ACHN (cell line): ENCODE measurements around the gene NDOR1.

Experiments
- DNase-seq: peaks from one replicate; pipeline ENCODE4 v3.0.0-alpha.2; 2015
- in situ Hi-C: cut with HindIII; loops from 2 replicates; pipeline ENCODE4 v1.10.0; 2017; ENCODE audit warnings: low sequenced_read_pairs, low pct_ligation_motif_present, low pct_unique_long_range_greater_than_20kb

Gene NDOR1

DNA sequence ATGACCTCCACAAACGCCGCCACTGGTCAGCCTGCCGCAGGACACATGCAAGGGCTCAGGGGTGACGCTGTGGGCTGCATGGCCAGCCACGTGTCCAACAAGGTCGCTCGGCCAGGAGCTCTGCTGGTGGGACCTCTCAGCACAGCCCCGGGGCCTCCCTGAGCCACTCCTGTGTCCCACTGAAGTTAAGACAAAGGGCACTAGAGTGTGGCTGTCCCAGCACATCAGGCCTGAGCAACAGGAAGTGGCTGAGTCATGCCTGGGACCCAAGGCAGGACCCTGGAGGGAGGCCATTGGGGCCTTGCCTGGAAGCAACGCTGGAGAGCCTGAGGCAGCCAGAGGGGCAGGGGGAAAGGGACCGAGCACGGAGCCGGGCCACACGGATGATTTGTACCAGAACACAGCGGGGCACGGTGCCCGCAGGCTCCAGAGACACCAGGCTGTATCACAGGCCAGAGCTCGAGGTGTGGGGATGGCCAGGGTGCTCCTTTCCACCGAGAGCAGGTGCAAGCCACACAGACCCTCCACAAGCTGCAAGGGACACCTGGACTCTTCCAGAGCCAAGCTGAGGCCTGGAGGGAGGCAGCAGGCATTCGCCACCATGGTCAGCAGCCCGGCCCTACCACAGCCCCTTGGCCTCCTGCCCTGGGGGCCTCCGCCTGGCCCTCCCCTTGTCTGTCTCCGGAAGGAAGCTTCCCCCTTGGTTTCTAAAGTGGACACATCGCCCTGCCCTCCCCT lies 27.1 kb upstream of the NDOR1 start:
- no peak for DNase-seq
- in situ Hi-C loops = no loop called here

DNA sequence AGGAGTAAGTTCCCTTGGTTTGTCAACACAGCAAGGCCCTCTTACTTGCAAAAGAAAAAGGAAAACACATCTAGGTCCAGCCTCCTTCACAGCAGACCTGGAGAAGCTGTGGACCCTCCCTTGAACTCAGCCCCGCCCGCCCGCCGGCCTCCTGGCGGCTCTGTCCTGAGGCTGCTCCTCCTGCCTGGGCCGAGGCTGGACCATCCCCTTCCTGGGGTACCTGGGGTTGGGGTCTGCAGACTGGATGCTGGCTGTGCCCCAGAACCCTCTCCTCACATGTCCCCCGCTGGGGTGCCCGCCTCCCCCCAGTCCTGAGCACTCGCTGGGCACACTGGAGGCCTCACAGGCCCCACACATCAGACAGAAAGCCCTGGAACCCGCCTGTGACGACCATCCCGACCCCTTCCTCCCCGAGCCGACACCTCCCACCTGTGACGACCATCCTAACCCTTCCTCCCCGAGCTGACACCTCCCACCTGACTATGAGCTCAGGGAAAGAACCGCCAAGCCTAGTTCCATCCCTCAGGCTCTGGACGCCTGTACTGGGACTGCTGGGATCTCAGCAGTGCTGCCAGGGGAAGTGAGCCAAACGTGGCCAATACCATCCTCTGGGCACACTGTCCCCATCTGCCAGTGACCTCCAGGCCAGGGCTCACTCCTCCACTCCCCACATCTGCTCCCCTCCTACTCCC lies 26.4 kb upstream of the NDOR1 start:
- no peak for DNase-seq
- in situ Hi-C loops = no loop called here

DNA sequence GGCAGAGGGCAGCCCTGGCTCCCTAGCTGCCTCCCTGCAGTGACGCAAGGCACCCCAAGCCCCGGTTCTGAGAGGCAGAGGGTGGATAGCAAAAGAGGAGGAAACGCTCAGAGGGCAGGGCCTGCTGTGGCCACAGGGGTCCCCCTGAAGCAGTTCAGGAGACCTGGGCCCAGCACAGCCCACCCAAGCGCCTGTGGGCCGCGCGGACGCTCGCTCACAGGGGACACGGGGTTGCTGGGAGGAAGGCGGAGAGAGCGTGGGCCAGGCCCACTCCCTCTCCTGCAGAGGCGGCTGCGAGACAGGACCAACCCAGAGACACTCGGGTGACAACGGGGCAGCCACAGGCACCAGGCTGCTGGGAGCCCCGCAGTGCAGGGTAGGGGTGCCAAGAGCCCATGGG lies 25.7 kb upstream of the NDOR1 start:
- in situ Hi-C loops = no loop called here
- no peak for DNase-seq

DNA sequence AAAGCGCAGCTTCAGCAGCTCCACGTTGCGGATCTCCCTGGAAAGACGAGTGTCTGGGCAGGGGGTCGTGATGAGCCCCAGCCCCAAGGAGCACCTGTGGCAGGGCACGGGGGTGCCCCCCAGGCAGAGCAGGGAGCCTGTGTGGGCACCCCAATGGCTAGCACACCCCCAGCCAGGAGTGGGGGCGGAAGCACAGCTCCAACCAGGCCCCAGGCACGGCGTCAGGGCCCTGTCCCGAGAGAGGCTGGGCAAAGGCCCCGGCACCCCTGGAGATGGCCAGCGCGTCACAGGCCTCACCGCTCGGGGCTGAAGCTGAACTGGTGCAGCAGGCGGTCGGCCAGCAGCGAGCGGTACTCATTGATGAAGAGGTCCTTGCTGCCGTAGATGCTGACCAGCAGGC lies 25.0 kb upstream of the NDOR1 start:
- in situ Hi-C loops = no loop called here
- DNase-seq = no peak

DNA sequence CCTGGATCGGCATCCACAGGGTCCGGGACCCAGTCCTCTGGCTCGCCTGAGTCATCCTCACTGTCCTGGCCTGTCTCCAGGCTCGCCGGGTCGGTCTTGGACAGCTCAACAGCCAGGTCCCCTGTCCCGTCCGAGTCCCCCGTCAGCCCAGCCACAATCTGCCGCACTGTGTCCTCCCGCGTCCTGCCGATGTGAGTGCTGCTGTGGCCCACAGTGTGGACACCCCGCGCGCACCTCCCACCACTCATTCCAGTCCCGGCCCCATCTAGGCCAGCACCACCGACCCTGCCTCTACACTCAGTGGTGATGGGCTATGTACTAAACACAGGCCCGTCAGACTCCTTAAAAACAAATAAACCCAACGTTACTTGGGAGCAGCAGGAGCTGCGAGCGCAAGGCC lies 23.8 kb upstream of the NDOR1 start:
- in situ Hi-C loops = no loop called here
- DNase-seq = no peak

DNA sequence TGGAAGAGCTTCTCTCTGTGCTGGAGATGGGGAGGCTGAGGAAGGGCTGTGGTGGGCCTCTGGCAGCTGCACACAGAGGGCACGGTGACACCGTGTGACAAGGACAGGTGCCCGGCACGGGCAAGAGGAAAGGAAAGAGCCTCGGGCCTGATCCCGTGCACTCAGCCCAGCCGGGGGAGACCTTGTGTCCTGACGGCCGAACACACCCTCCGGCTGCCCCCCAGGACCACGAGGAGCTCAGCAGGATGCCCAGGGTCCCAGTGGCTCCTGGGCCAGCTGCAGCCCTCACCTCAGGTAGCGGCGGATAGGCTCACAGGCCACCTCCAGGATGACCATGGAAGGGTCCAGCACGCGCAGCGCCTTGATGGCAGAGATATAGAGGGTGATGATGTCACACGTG lies 22.7 kb upstream of the NDOR1 start:
- in situ Hi-C loops = no loop called here
- DNase-seq = no peak

DNA sequence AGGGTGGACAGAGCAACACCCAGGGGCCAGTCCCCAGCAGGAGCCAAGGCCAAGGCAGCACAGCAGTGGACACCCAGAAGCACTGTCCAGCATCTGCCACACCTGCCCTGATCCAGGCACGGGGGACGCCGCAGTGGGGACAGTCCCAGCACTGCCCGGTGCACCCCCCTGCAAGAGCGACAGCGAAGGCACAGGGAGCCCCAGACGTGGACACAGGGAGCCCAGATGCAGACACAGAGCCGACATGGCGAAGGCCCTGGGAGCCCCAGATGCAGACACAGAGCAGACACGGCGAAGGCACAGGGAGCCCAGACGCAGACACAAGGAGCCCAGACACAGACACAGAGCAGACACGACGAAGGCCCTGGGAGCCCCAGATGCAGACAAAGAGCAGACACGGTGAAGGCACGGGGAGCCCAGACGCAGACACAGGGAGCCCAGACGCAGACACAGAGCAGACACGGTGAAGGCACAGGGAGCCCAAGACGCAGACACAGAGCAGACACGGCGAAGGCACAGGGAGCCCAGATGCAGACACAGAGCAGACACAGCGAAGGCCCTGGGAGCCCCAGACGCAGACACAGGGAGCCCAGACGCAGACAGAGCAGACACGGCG lies 21.4 kb upstream of the NDOR1 start:
- no peak for DNase-seq
- in situ Hi-C loops = no loop called here

DNA sequence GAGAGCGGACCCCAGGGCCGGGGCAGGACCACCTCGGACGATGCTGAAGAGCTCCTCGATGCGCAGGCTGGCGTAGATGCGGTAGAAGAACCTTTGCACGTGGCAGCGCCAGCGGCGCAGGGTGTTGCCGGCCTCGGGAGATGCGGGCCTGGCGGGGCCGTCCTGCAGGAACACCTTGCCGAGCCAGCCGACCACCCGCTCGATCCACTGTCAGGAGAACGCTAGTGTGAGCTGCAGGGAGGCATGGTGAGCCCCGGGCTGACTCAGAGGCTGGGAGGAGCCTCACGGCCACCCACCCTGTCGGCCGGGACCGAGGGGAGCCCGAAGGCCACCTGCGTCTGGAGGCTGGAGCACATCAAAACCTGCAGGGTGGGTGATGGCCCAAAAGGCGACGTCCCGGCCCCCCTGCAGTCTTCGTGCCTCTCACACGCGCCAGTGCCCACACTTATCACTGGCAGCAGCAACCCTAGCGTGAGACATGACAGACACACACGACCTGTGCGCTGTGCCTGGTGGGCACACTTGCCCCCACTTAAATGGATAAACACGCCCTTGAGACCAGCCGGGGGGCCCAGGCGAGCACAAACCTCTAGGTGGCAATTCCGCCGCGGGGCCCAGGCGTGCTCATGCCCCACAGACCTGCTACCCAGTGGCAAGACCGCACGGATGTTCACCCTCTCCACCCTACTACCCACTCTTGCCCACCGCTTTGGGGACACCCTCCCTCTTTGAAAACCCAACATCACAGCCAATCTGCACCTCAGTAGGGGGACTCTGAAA lies 20.4 kb upstream of the NDOR1 start:
- no peak for DNase-seq
- in situ Hi-C loops = no loop called here

DNA sequence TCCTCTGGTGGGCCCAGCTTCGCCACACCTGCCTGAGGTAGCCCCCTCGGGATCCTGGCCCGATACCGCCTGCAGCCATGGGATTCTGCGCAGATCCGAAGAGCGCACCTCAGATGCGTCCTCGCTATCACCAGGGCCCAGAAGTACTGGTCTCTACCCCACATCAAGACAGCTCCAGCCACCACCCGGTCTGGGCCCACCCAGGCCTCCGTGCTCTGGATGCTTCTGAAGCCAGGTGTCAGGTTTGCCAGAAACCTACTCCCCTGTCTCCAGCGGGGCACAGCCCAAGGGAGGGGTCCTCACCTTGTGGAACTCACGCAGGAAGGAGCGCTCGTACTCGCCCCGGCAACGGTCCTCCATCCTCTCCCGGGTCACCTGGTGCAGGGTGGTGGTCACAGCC lies 19.6 kb upstream of the NDOR1 start:
- no peak for DNase-seq
- in situ Hi-C loops = no loop called here

DNA sequence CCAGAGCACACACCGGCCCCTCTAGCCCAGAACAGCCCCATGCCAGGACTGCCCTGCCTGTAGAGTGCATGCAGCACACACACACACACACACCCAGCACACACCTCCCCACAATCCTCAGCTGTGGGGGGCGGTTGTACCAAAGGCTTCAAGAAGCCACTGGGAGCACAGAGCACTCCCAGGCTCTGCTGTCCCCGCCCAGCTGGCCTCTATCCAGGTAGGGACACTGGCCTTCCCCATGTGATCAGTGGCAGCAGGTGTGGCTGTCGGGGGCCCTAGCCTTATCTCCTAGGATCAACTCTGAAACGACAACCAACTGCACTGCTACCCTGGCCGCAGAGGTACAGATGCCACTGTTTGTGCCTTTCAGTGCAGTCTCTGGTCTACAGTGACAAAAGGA lies 19.1 kb upstream of the NDOR1 start:
- in situ Hi-C loops = no loop called here
- no peak for DNase-seq

DNA sequence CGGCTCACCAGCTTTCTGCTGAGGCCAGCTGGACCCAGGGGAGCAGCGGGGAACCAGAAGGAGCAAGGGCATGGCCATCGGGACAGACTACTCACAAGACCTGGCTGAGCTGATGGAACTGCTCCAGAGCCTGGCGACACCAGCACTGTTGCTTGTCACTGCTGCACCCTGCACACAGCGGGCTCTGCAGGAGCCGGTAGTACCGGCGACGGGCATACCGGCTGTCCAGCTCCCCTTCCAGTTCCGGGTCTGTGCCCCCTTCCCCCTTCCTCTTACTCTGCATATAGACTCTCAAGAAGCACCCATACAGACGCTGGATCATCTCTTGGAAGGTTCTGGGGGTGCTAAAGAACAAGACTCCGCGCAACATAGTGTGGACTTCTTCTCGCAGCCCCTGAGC lies 18.1 kb upstream of the NDOR1 start:
- in situ Hi-C loops = no loop called here

DNA sequence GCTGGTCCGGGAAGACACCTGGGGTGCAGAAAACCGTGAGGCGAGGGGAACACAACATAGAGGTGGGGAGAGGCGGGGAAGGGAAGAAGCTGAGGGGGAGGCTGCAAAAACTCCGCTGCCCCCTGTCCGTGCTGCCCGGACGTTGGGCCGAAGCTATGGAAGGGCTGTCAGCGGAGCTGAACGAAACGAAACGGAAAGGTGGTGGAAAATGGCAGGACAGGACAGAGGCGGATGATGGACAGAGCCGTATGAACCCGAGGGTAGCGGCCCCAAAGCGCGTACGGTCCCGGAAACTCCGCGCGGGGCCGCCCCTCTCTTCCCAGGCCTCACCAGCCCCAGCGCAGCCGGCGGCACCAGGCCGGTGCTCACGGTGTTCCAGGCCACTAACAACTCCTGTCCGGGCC lies 17.4 kb upstream of the NDOR1 start:
- in situ Hi-C loops = no loop called here
- DNase-seq = no peak

More for the DNA sequence above, 18.1 kb upstream of the NDOR1 start:
- DNase-seq = no peak

DNA sequence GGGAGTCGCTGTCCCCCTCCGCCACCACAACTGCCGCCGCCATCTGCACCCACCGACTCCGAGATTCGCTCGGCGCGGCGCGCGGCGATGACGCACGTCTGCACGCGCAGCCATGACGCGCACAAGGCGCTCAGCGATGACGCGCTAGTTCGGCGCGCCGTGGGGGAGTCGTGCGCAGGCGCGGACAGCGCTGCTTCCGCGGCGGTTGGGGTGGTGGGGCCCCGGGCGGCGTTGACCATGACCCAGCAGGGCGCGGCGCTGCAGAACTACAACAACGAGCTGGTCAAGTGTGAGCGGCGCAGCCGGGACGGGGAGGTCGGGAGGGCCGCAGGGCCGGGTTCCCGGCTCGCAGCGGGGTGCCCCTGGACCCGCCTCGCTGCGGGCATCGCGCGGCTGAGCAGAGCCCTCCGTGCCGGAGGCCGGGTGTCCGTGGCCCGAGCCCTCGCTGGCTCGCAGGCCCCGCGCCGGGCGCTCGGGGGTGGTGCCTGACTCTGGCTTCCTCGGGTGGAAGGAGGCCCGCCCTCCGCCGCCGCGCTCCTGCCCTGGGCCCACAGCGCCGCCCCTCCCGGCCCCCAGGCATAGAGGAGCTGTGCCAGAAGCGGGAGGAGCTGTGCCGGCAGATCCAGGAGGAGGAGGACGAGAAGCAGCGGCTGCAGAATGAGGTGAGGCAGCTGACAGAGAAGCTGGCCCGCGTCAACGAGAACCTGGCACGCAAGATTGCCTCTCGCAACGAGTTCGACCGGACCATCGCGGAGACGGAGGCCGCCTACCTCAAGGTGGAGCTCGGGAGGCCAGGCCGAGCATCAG lies 16.8 kb upstream of the NDOR1 start, which contains the start of the genes ANAPC2 and SSNA1:
Gene ANAPC2, minus strand, starts transcription at position 71 of the 807 bp plus-strand sequence. Its CDS starts 28 bp downstream, at position 43.
Gene SSNA1, plus strand, starts transcription at position 187 of the 807 bp plus-strand sequence. Its CDS starts 51 bp downstream, at position 238.
- in situ Hi-C loops = no loop called here
- DNase-seq = peak; percentile 91

DNA sequence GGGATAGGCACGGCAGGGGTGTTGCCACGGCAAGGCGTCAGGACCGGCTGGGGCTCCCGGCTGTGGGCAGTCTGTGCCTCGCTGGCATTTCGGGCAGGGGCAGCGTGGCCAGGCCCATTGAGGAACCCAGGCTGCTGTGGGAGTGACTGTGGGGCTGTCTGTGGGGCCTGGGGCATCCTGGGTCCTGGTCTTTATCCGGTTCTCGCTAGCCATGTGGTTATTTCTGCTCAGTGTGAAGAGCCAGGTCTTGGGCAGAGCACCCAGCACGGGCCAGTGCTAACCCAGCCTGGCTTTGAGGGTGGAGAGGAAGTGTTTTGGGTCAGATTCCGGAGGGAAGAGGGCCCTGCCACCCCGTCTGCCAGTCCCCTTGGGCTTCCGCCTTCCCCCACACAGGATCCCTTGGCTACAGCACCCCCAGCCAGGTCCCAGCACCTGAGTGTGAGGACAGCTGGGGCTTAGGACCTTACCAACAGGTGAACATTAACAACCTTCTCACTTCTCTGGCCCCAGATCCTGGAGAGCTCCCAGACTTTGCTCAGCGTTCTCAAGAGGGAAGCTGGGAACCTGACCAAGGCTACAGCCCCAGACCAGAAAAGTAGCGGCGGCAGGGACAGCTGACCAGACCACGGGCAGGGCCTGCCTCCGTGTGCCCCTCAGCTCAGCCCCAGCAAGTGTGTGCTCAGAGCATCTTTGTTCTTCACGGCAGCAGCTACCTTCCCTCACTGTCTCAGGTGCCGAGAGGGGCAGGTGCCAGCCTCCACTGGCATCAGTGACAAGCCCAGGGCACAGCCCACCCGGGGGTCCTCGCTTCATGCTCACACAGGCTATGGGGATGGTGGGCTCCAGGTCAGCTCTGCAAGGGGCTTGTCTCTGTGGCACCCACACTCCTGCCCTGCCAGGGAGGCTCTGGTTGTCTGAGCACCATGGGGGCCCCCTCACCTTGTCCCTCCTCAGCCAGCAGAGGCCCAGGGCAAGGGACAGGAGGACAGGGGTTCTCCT lies 15.9 kb upstream of the NDOR1 start:
- DNase-seq = no peak
- in situ Hi-C loops = no loop called here

DNA sequence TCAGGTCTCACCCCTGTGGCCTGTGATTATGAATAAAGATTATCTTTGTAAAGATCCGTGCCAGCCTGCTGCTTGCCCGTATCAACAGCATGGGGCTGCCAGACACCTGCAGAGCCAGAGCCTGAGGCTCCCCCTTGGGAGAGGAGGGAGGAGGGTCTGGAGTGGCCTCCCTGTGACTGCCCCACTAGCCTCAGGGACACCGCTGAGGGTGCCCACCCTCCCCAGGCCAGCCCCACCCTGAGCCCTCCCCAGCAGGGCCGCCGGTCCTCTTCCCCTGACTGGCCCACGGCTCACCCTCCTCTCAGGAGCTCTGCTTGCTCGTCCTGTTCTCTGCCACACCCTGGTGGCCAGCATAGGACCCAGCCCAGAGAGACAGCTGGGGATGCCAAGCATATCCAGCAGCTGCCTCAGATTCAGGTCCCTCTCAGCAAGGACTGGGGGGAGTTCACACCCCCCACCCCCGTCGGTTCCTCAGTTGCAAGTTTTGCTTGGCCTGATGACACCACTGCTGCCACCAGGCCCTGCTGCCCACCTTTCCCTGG lies 15.1 kb upstream of the NDOR1 start:
- in situ Hi-C loops = no loop called here
- DNase-seq = no peak

DNA sequence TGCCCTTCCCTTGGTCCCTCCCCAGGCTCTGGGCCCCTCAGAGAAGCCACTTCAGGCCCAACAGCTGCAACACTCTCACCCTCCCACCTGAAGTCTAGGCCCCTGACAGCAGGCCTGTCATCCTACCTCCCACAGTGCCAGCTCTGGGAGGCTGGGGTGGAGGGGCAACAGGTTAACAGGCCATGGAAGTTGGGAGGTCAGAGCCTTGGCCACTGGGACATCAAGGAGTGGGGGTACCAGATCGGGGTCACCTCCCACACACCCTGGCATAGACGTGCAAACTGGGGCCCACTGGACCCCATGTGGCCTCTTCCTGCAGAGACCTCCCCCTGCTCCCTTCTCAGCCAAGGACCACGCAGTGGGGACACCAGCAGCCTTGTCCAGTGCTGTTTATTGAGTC lies 14.3 kb upstream of the NDOR1 start:
- in situ Hi-C loops = no loop called here

More for the DNA sequence above, 14.3 kb upstream of the NDOR1 start:
- no peak for DNase-seq
